Measurements from ENCODE around the gene NTMT1.

DNA sequence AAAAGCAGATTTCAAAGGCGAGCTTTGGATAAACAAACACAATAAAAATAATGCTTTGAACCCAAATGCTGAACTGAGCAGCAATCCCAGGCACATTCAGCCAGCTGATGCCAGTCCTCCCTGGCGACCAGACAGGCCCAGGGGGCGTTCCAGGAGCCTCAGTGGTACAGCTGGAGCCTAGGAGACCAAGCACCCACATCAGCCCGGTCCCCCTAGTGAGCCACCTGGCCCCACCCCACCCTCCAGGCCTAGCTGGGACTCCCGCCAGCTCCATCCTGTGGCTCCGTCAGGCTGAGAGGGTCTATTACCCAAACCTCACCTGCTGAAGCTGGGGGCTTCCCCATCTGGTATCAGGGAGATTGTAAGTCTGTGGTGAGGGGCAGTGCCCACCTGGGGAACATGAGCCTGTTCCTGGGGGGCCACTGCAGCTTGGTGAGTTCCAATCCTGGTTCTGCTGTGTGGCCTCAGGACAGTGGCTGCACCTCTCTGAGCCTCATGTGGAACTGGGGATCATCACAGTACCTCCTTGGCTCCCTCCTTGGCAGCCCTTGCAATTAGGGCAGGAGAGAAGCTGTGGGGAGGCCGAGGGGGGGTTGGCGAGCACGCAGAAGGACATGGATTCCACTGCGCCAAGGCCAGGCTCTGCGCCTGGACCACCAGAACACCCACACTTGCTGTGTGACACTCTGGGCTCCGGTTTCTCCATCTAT, 21.8 kb upstream of the NTMT1 start:
- TF ChIP-seq, protein P1, sequence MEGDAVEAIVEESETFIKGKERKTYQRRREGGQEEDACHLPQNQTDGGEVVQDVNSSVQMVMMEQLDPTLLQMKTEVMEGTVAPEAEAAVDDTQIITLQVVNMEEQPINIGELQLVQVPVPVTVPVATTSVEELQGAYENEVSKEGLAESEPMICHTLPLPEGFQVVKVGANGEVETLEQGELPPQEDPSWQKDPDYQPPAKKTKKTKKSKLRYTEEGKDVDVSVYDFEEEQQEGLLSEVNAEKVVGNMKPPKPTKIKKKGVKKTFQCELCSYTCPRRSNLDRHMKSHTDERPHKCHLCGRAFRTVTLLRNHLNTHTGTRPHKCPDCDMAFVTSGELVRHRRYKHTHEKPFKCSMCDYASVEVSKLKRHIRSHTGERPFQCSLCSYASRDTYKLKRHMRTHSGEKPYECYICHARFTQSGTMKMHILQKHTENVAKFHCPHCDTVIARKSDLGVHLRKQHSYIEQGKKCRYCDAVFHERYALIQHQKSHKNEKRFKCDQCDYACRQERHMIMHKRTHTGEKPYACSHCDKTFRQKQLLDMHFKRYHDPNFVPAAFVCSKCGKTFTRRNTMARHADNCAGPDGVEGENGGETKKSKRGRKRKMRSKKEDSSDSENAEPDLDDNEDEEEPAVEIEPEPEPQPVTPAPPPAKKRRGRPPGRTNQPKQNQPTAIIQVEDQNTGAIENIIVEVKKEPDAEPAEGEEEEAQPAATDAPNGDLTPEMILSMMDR (IDR thresholded peaks at IDR 0.05 in 8 of 11, conservative IDR thresholded peaks at IDR 0.05 in 3 of 11): no peak
- TF ChIP-seq POLR2A (IDR thresholded peaks at IDR 0.05): no peak
- no peak for TF ChIP-seq POLR2AphosphoS5 (IDR thresholded peaks at IDR 0.05)

All from spleen (tissue), 7 donors.